DND-41 (cell line): ENCODE measurements around the gene NUP35.

ENCODE experiments used
- ATAC-seq: fragments of 200-7000 bp; cut with Tn5 transposase; 3 replicates; pipeline ENCODE4 v1.9.1; 2021; ENCODE audit warnings: low read depth; ENCODE audit not compliant: insufficient read depth
- DNase-seq: peaks from one replicate; pipeline ENCODE4 v3.0.0-alpha.2; 2020
- H2AFZ ChIP-seq: 2 replicates; pipeline ENCODE4 v1.6.0; 2012; ENCODE audit warnings: low read depth, low read length
- H3K27ac ChIP-seq: 2 replicates; pipeline ENCODE4 v1.5.1; 2012; ENCODE audit warnings: low read length, inconsistent platforms
- H3K27me3 ChIP-seq: fragments of 200-600 bp; sonication (generic); 2 replicates; pipeline ENCODE4 v1.6.0; 2012; ENCODE audit warnings: low read length, mild to moderate bottlenecking, inconsistent platforms; ENCODE audit not compliant: insufficient read depth, poor library complexity
- H3K36me3 ChIP-seq: 2 replicates; pipeline ENCODE4 v1.5.1; 2012; ENCODE audit warnings: low read length, inconsistent platforms; ENCODE audit not compliant: insufficient read depth
- H3K4me1 ChIP-seq: 2 replicates; pipeline ENCODE4 v1.5.1; 2012; ENCODE audit warnings: mild to moderate bottlenecking, low read length; ENCODE audit not compliant: insufficient read depth
- H3K4me2 ChIP-seq: 2 replicates; pipeline ENCODE4 v1.6.0; 2012; ENCODE audit warnings: mild to moderate bottlenecking, moderate library complexity, low read length, inconsistent platforms; ENCODE audit not compliant: insufficient read depth
- H3K4me3 ChIP-seq, 2 experiments: fragments of 200-600 bp in 1 of 2; shearing (Covaris generic) in 1 of 2; 2 replicates each; pipeline ENCODE4 v1.5.1; 2012 to 2016; ENCODE audit warnings: inconsistent platforms in 2 of 2, low read length in 2 of 2, mild to moderate bottlenecking in 2 of 2, low read depth in 1 of 2, moderate library complexity in 1 of 2
- H3K79me2 ChIP-seq: 2 replicates; pipeline ENCODE4 v1.6.0; 2012; ENCODE audit warnings: low read length, inconsistent platforms; ENCODE audit not compliant: insufficient read depth
- H3K9ac ChIP-seq: 2 replicates; pipeline ENCODE4 v1.6.0; 2012; ENCODE audit warnings: low read depth, mild to moderate bottlenecking, inconsistent platforms, low read length, moderate library complexity
- H3K9me3 ChIP-seq: 2 replicates; pipeline ENCODE4 v1.5.1; 2012; ENCODE audit warnings: low read length, moderate library complexity, mild to moderate bottlenecking, inconsistent platforms; ENCODE audit not compliant: insufficient read depth, severe bottlenecking
- H4K20me1 ChIP-seq: 2 replicates; pipeline ENCODE4 v1.6.0; 2012; ENCODE audit warnings: low read length; ENCODE audit not compliant: insufficient read depth
- EZH2 ChIP-seq: IDR thresholded peaks from 3 replicates; pipeline ENCODE4 v1.6.1; 2012; ENCODE audit warnings: borderline replicate concordance, low read depth, mild to moderate bottlenecking, moderate library complexity, low read length, inconsistent platforms; ENCODE audit not compliant: severe bottlenecking
- TF ChIP-seq, protein P1 (sequence below): IDR thresholded peaks from 2 replicates; pipeline ENCODE4 v1.5.1; 2012; ENCODE audit warnings: borderline replicate concordance, low read length, moderate library complexity, mild to moderate bottlenecking; ENCODE audit not compliant: poor library complexity, severe bottlenecking; ENCODE audit errors: extremely low read depth

Gene NUP35

DNA sequence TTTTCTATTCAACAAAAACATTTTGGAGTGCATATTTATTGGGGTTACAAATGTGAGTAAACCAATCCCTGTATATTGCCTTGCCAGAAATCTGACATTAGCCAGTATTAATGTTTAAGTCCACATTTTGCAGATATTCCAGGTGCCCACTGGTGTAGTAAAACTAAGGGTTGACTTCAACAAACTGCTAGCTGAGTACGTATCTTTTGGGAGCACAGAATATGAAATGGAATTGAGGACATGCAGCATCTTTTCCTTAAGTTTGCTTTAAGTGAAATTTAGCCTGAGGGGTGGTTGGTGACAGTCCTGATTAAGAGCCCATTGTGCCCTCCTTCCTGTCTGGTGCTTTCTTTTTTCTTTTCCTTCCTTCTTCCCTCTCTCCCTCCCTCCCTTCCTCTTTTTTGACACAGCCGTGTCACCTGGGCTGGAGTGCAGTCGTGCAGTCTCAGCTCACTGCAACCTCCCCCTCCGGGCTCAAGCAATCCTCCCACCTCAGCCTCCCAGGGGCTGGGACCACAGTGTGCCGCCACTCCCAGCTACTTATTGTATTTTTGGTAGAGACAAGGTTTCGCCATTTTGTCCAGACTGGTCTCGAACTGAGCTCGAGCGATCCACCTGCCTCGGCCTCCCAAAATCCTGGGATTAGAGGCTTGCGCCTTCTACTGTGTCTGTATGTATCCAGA is 1.6 kb downstream of the NUP35 start:
- ATAC-seq, result peak; percentile 19
- H3K27me3 ChIP-seq, result no peaks in the 10 kb centered on the region
- H3K9ac ChIP-seq, result peak overlapping the region; percentile 65
- H3K27ac ChIP-seq, result peak overlapping the region; percentile 40
- peak overlapping the region; percentile 83 for H3K4me2 ChIP-seq
- H3K9me3 ChIP-seq, result no peaks in the 10 kb centered on the region
- no peak overlapping the region for H2AFZ ChIP-seq
- peaks cover 65% of the 10 kb centered on the region for H3K79me2 ChIP-seq
- H3K4me3 ChIP-seq, result peak overlapping the region; percentile 80 to 96; a peak in 3 of 4 replicates
- peaks cover 42% of the 10 kb centered on the region for H3K4me1 ChIP-seq
- peaks cover 25% of the 10 kb centered on the region for H3K36me3 ChIP-seq
- no peak for TF ChIP-seq EZH2
- TF ChIP-seq, protein P1, sequence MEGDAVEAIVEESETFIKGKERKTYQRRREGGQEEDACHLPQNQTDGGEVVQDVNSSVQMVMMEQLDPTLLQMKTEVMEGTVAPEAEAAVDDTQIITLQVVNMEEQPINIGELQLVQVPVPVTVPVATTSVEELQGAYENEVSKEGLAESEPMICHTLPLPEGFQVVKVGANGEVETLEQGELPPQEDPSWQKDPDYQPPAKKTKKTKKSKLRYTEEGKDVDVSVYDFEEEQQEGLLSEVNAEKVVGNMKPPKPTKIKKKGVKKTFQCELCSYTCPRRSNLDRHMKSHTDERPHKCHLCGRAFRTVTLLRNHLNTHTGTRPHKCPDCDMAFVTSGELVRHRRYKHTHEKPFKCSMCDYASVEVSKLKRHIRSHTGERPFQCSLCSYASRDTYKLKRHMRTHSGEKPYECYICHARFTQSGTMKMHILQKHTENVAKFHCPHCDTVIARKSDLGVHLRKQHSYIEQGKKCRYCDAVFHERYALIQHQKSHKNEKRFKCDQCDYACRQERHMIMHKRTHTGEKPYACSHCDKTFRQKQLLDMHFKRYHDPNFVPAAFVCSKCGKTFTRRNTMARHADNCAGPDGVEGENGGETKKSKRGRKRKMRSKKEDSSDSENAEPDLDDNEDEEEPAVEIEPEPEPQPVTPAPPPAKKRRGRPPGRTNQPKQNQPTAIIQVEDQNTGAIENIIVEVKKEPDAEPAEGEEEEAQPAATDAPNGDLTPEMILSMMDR, result no peak
- peak; percentile 41 for DNase-seq
- H4K20me1 ChIP-seq, result peaks cover 28% of the 10 kb centered on the region; the same call in 1 of the 2 replicates

DNA sequence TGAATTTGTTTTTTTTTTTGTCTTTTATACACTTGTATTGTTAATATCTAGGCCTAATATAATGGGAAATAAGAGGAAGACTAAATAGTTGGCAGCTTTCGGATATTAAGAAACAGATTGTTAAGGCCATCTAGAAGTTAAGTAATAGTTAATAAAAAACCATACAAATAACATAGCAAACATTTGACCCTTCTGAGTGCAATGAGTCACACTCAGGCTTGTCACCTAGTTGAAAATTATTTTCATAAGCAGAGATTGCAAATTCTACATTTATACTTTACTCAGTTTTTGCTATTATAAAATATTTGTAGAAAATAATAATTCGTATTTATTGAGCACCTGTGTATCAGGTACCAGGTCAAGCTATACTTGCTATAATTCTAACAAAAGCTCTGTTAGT is 2.4 kb downstream of the NUP35 start:
- 0 out of 2 replicates have a peak overlapping the region, but pooled peaks have one; percentile 65 for H3K9ac ChIP-seq

DNA sequence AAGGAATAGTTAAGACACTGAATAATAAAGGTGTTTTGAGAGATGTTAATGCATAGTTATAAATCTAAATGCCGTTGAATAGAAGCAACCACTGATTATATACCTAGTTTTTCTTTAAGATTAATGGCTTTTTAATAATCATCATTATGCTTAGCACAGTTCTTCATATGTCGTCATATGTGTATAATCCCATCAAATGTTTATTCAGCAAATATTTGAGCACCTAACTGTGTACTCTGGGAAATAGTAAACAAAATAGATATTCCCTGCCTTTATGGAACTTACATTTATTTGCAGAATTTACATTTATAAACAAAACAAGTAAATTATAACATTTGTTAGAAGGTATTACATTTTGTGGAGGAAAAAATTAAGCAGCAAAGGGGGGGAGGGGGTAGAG is 9.8 kb downstream of the NUP35 start:
- no peak overlapping the region for H3K4me3 ChIP-seq
- H3K4me2 ChIP-seq, result no peak overlapping the region
- no peak for ATAC-seq
- no peak for DNase-seq
- no peak overlapping the region for H2AFZ ChIP-seq
- H3K27ac ChIP-seq, result no peak overlapping the region
- TF ChIP-seq EZH2, result no peak
- TF ChIP-seq, protein P1, result no peak
- no peaks in the 10 kb centered on the region for H3K9me3 ChIP-seq
- H3K36me3 ChIP-seq, result peaks cover 85% of the 10 kb centered on the region
- H3K79me2 ChIP-seq, result peaks cover 88% of the 10 kb centered on the region
- H3K9ac ChIP-seq, result no peak overlapping the region
- peaks cover 34% of the 10 kb centered on the region; the same call in 1 of the 2 replicates for H4K20me1 ChIP-seq
- peaks cover 10% of the 10 kb centered on the region; the same call in 1 of the 2 replicates for H3K4me1 ChIP-seq
- H3K27me3 ChIP-seq, result no peaks in the 10 kb centered on the region

More for the DNA sequence above, 2.4 kb downstream of the NUP35 start:
- H4K20me1 ChIP-seq, result peaks cover 35% of the 10 kb centered on the region; the same call in 1 of the 2 replicates
- peak overlapping the region; percentile 83; the same call in 1 of the 2 replicates for H3K4me2 ChIP-seq
- H3K79me2 ChIP-seq, result peaks cover 74% of the 10 kb centered on the region
- no peak for DNase-seq
- peaks cover 34% of the 10 kb centered on the region for H3K36me3 ChIP-seq
- TF ChIP-seq, protein P1, result no peak
- no peak for TF ChIP-seq EZH2
- H3K4me3 ChIP-seq, result peak overlapping the region in 1 of 2 experiments; percentile 96; a peak in 2 of 4 replicates
- peaks cover 44% of the 10 kb centered on the region for H3K4me1 ChIP-seq
- no peaks in the 10 kb centered on the region for H3K27me3 ChIP-seq
- H2AFZ ChIP-seq, result no peak overlapping the region
- no peaks in the 10 kb centered on the region for H3K9me3 ChIP-seq
- no peak for ATAC-seq
- H3K27ac ChIP-seq, result no peak overlapping the region
